OCI-LY7 (cell line): Measurements from ENCODE around the gene DNPH1. TPM values are rescaled to one million over a fixed set of nuclear protein-coding genes. Genes with fewer than 3 reads are reported as not detected.

ENCODE experiments used
- BruUV-seq: library from RNA; stranded (reverse); fragments of 400-500 nt; replicated peaks from 2 replicates; lab custom pipeline; 2021; lab: Mats Ljungman, UMichigan
- CTCF ChIA-PET: fragments of 300-600 bp; sonication (Branson Sonifier 250); formaldehyde crosslinking; loops from one replicate; lab custom pipeline; 2022; ENCODE audit warnings: antibody characterized with exemption; ENCODE audit not compliant: unreplicated experiment; lab: Charles Lee
- POLR2A ChIA-PET: fragments of 300-600 bp; sonication (Branson Sonifier 250); formaldehyde crosslinking; loops from one replicate; lab custom pipeline; 2022; ENCODE audit warnings: antibody characterized with exemption; lab: Charles Lee
- DNase-seq: peaks from one replicate; pipeline ENCODE4 v3.0.0-alpha.2; 2015; ENCODE audit warnings: low spot score
- H2AFZ ChIP-seq: fragments of 200-600 bp; sonication (generic), shearing (Covaris generic); 2 replicates; pipeline ENCODE4 v1.6.1; 2014; ENCODE audit warnings: mild to moderate bottlenecking, antibody characterized with exemption, low read length, moderate library complexity
- H3K27ac ChIP-seq: fragments of 200-600 bp; sonication (generic); 2 replicates; pipeline ENCODE4 v1.5.1; 2014; ENCODE audit warnings: mixed run types, low read depth, mild to moderate bottlenecking, moderate library complexity, low read length, inconsistent platforms; ENCODE audit not compliant: poor library complexity, severe bottlenecking
- H3K36me3 ChIP-seq: fragments of 200-600 bp; sonication (generic); 2 replicates; pipeline ENCODE4 v1.6.1; 2014; ENCODE audit warnings: mild to moderate bottlenecking, antibody characterized with exemption, low read length, moderate library complexity, mixed read lengths; ENCODE audit not compliant: insufficient read depth
- H3K4me1 ChIP-seq: fragments of 200-600 bp; sonication (generic); 2 replicates; pipeline ENCODE4 v1.5.1; 2014; ENCODE audit warnings: mild to moderate bottlenecking, low read length; ENCODE audit not compliant: insufficient read depth, poor library complexity, severe bottlenecking
- H3K4me2 ChIP-seq: fragments of 200-600 bp; sonication (generic); 2 replicates; pipeline ENCODE4 v1.6.1; 2014; ENCODE audit warnings: mild to moderate bottlenecking, low read length
- H3K4me3 ChIP-seq: fragments of 200-600 bp; sonication (generic); 2 replicates; pipeline ENCODE4 v1.5.1; 2014; ENCODE audit warnings: mild to moderate bottlenecking, low read depth, low read length; ENCODE audit not compliant: poor library complexity, severe bottlenecking
- H3K79me2 ChIP-seq: fragments of 200-600 bp; sonication (generic); 2 replicates; pipeline ENCODE4 v1.6.1; 2016; ENCODE audit warnings: low read depth, mild to moderate bottlenecking, low read length, moderate library complexity, mixed read lengths; ENCODE audit not compliant: insufficient read depth
- H3K9me2 ChIP-seq: fragments of 200-600 bp; sonication (generic); 2 replicates; pipeline ENCODE4 v1.6.1; 2016; ENCODE audit warnings: mild to moderate bottlenecking, low read length, mixed read lengths; ENCODE audit not compliant: insufficient read depth
- H3K9me3 ChIP-seq: fragments of 200-600 bp; sonication (generic); 2 replicates; pipeline ENCODE4 v1.6.1; 2014; ENCODE audit warnings: mild to moderate bottlenecking, mixed run types, low read length, mixed read lengths
- H4K20me1 ChIP-seq: fragments of 200-600 bp; sonication (generic); 2 replicates; pipeline ENCODE4 v1.6.1; 2014; ENCODE audit warnings: mild to moderate bottlenecking, antibody characterized with exemption, low read length, moderate library complexity, mixed read lengths; ENCODE audit not compliant: insufficient read depth
- CTCF ChIP-seq: fragments of 200-600 bp; sonication (generic); conservative IDR thresholded peaks from 2 replicates; pipeline ENCODE4 v1.5.1; 2014; ENCODE audit warnings: mild to moderate bottlenecking, antibody characterized with exemption, low read length, moderate library complexity, mixed read lengths
- EZH2phosphoT487 ChIP-seq: fragments of 200-600 bp; sonication (generic); IDR thresholded peaks from 2 replicates; pipeline ENCODE4 v1.6.1; 2018; ENCODE audit warnings: low read depth, borderline replicate concordance, mild to moderate bottlenecking, mixed run types, antibody characterized with exemption, low read length, moderate library complexity, mixed read lengths
- intact Hi-C: fragments of 100-400 bp; cut with micrococcal nuclease; formaldehyde crosslinking; loops from one replicate; pipeline ENCODE4 v1.10.0; 2022; ENCODE audit not compliant: unreplicated experiment
- total RNA-seq, 2 experiments: library from RNA; depleted of rRNA in 1 of 2; stranded (reverse); fragments of >200 nt in 1 of 2; shearing (Covaris generic) in 1 of 2; gene quantifications; 2 replicates each; pipeline ENCODE4 v1.2.3, GENCODE V29; 2014 to 2022

The DNPH1 gene
- total RNA-seq, 2 experiments from 2014 or later, result 65.5 to 111 TPM

GRCh38 chr6:43243664-43244321, 14.5 kb upstream of the DNPH1 start:
- ChIA-PET POLR2A (interaction anchor here (0.7 kb wide), 1 partner anchor 185 kb away, joined by 4 read pairs; no protein-coding TSS in a partner anchor), CTCF (no interaction called here)
- Histone ChIP-seq H3K36me3 (no peaks in the 10 kb centered on the region), H3K4me2 (no peak overlapping the region), H3K9me3 (no peaks in the 10 kb centered on the region), H3K4me3 (no peak overlapping the region), H3K79me2 (no peaks in the 10 kb centered on the region), H3K27ac (no peak overlapping the region), H4K20me1 (no peaks in the 10 kb centered on the region), H3K4me1 (peaks cover 20% of the 10 kb centered on the region), H2AFZ (no peak overlapping the region), H3K9me2 (no peaks in the 10 kb centered on the region)
- no peak for DNase-seq
- intact Hi-C loops, result no loop called here
- no peak for TF ChIP-seq EZH2phosphoT487
- no peak for TF ChIP-seq CTCF
- BruUV-seq, result no TSS peak

DNA sequence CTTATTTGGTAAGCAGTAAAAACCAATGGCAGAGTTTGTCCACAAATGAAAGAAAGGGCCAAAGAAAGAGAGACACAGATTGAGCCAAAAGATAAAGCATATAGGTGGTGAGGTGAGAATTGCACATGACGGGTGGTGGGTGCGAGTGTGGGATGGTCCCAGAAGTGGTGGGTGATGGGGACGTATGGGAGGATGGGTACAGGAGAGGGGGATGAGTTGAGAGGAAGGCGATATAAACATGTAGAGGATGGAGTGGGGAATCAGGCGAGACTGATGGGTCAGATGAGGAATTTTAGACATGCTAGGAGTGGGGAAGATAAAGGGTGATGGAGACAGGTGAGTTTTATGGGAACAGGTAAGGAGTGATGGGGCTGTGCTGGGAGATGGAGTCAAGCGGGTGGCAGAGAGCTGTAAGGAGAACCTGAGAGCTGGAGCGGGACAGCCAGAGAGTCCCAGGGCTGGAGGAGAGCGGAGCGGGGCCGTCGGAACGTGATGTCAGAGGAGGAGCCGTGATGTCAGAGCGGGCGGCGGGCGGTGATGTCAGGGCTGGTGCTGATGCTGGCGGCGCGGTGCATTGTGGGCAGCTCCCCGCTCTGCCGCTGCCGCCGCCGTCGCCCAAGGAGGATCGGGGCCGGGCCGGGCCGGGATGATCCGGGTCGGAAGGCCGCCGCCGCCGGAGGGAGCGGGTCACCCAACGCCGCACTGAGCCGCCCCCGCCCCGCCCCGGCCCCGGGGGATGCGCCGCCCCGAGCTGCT, 13.8 kb upstream of the DNPH1 start, which contains the start of gene TTBK1:
Gene TTBK1 (plus strand): TSS at position 574 of the 756 bp plus-strand sequence. CDS start 3,180 bp downstream, outside the sequence.
- Histone ChIP-seq H3K4me3 (no peak within 1 kb of the TSS), H3K36me3 (no peaks in the 10 kb centered on the region), H3K4me2 (no peak within 1 kb of the TSS), H3K79me2 (no peaks in the 10 kb centered on the region), H3K4me1 (peaks cover 19% of the 10 kb centered on the region), H3K27ac (no peak within 1 kb of the TSS), H2AFZ (no peak within 1 kb of the TSS), H4K20me1 (no peaks in the 10 kb centered on the region), H3K9me3 (no peaks in the 10 kb centered on the region), H3K9me2 (no peaks in the 10 kb centered on the region)
- DNase-seq, result no peak
- intact Hi-C loops, result no loop called here
- no TSS peak for BruUV-seq
- no peak for TF ChIP-seq CTCF
- 0 out of 2 replicates have a peak, but pooled peaks have one; percentile 34 for TF ChIP-seq EZH2phosphoT487
- ChIA-PET CTCF (no interaction called here), POLR2A (no interaction called here)
